ENCODE measurements around the gene AGBL1.

DNA sequence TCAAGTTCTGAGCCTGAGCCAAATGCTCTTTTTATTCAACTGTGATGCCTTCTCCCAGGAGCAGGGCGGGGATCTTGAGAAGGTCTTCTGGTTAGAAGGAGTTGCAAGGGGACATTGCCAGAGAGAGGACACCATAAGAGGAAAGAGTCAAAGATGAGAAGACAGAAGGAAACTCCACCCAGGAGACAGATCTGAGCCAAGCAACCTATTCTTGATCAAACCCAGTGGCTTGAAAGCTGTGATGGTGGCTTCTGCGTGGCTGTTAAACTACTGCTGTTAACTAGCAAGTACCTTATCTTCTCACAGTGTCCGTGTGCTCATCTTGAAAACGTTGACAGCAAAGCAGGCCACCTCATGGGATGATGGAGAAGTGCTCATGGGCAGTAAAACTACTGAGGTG lies 19.8 kb upstream of the AGBL1 start:
- TF ChIP-seq, protein P1, sequence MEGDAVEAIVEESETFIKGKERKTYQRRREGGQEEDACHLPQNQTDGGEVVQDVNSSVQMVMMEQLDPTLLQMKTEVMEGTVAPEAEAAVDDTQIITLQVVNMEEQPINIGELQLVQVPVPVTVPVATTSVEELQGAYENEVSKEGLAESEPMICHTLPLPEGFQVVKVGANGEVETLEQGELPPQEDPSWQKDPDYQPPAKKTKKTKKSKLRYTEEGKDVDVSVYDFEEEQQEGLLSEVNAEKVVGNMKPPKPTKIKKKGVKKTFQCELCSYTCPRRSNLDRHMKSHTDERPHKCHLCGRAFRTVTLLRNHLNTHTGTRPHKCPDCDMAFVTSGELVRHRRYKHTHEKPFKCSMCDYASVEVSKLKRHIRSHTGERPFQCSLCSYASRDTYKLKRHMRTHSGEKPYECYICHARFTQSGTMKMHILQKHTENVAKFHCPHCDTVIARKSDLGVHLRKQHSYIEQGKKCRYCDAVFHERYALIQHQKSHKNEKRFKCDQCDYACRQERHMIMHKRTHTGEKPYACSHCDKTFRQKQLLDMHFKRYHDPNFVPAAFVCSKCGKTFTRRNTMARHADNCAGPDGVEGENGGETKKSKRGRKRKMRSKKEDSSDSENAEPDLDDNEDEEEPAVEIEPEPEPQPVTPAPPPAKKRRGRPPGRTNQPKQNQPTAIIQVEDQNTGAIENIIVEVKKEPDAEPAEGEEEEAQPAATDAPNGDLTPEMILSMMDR (IDR thresholded peaks at IDR 0.05) = no peak
- no peak for TF ChIP-seq EP300 (IDR thresholded peaks at IDR 0.05; ENCODE audit: low read depth)
- TF ChIP-seq POLR2A (IDR thresholded peaks at IDR 0.05) = no peak

Data from transverse colon (tissue), 3 donors.